Measurements from ENCODE around the gene SAG.

The SAG gene

DNA sequence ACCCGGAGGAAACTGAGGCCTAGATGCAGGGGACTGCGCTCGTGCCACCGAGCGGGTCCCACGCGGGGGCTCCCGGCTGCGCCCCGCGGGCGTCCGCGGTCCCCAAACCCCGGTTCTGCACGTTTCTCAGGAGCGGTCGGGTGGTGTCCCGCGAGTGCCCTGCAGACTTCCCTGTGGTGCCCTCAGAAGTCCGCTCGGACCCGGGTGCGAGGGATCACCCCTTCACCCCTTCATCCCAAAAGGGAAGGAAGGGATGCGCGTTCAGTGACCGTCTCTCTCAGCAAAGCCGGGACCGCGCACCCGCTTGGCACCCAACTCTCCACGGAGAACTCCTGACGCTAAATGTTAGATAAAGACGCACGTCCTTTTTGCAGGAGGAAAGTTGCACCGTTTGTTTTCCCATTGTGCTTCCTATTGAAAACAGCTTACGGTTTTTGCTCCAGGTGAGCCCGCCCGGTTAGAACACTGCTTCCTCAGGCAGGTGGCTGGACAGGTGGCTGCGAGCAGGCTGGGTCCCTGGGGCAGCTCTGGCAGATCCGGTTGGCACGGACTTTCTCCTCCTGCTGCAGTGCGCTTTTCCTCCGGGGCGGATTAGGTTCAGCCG is 47.5 kb downstream of the SAG start:
- TF ChIP-seq, protein P1, sequence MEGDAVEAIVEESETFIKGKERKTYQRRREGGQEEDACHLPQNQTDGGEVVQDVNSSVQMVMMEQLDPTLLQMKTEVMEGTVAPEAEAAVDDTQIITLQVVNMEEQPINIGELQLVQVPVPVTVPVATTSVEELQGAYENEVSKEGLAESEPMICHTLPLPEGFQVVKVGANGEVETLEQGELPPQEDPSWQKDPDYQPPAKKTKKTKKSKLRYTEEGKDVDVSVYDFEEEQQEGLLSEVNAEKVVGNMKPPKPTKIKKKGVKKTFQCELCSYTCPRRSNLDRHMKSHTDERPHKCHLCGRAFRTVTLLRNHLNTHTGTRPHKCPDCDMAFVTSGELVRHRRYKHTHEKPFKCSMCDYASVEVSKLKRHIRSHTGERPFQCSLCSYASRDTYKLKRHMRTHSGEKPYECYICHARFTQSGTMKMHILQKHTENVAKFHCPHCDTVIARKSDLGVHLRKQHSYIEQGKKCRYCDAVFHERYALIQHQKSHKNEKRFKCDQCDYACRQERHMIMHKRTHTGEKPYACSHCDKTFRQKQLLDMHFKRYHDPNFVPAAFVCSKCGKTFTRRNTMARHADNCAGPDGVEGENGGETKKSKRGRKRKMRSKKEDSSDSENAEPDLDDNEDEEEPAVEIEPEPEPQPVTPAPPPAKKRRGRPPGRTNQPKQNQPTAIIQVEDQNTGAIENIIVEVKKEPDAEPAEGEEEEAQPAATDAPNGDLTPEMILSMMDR (IDR thresholded peaks at IDR 0.05), result no peak
- Histone ChIP-seq H3K27me3 (no peaks in the 10 kb centered on the region), H3K36me3 (no peaks in the 10 kb centered on the region), H3K27ac (peak overlapping the region in 1 of 2 donors; percentile 39), H3K9me3 (no peaks in the 10 kb centered on the region), H3K4me1 (peaks cover 0 to 42% (median 25%) of the 10 kb centered on the region in 4 donors), H3K4me3 (peak overlapping the region; percentile 72 to 91)
- peak in 1 of 2 donors; percentile 65 for DNase-seq
- intact Hi-C loops (cut with DNase I; ENCODE audit: low total_unique reads), result loop anchor here (5.0 kb wide), 1 partner anchor 87 kb away; no protein-coding TSS in a partner anchor

DNA sequence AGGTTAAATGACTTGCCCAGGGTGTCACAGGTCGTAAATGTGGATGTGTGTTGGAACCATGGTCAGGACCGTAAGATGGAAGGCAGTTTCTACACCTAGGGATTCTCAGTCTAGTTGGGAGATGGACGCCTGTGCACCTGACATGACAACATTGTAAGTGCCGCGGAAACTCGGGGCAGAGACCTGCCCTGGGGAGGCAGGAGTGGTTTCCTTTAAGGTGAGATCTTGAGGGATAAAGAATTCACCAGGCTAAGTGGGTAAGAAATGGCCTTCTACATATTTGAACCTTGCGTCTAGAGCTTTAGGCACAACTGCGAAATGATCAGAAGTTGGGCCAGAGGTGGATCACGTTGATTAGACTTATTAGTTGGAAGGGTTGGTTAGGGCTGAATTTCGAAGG is 48.3 kb downstream of the SAG start:
- DNase-seq, result no peak
- H3K27ac ChIP-seq, result no peak overlapping the region

DNA sequence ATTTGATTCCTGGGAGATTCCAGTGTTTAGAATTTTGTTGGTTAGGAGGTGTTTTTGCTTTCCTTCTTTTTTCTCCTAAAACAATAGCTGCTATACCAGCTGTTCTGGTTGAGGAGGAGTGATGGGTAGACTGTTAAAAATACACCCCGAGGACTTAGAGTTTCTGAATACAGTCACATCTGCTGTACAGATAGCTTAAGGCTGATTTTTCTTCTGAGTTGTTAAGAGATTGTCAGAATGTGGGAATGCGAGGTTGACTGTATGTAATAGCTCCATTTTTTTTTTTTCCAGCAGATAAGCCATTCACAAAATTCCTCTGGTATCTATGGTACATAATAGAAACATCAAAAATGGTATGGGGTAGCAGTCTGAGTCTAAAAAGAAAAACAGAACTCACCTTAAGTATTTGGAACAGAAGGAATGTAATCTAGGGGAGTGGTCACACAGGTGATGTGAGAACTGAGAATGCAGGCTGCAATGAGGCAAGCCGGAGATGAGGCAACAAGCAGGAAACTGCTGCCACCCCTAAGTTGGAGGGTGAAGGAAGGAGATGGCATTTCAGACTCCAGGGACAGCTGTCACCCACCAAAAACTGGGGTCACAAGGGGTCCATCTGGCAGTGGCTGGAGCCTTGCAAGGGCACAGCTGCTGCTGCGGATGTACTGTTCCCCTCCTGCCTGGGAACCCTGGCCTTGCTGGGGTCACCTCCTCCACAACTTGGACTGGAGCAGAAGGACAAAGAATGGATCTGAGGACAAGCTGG is 49.1 kb downstream of the SAG start:
- DNase-seq, result no peak
- Histone ChIP-seq H3K27me3 (no peaks in the 10 kb centered on the region), H3K36me3 (no peaks in the 10 kb centered on the region), H3K4me1 (peaks cover 0 to 36% (median 23%) of the 10 kb centered on the region in 4 donors), H3K27ac (no peak overlapping the region), H3K9me3 (no peaks in the 10 kb centered on the region), H3K4me3 (no peak overlapping the region)
- TF ChIP-seq, protein P1 (IDR thresholded peaks at IDR 0.05), result no peak
- intact Hi-C loops (cut with DNase I; ENCODE audit: low total_unique reads), result no loop called here

More for the DNA sequence above, 48.3 kb downstream of the SAG start:
- H3K36me3 ChIP-seq, result no peaks in the 10 kb centered on the region
- peak overlapping the region in 1 of 2 donors; percentile 72 for H3K4me3 ChIP-seq
- H3K9me3 ChIP-seq, result no peaks in the 10 kb centered on the region
- TF ChIP-seq, protein P1 (IDR thresholded peaks at IDR 0.05), result no peak
- H3K4me1 ChIP-seq, result peaks cover 0 to 38% (median 24%) of the 10 kb centered on the region in 4 donors
- intact Hi-C loops (cut with DNase I; ENCODE audit: low total_unique reads), result no loop called here
- H3K27me3 ChIP-seq, result no peaks in the 10 kb centered on the region

DNA sequence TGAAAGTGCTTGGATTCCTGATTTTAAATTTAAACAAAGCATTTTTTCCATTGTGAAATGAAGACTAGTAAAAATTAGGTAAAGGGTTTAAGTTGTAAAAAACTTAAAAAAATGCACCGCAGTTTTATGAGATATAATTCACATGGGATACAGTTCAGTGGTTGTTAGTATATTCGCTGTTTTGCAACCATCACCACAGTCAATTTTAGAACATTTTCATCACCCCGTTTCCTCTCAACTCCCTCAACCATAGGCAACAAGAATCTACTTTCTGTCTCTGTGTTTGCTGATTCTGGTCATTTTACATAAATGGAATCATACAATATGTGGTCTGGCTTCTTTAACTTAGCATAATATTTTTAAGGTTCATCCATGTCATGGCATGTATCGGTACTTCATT is 50.7 kb downstream of the SAG start:
- intact Hi-C loops (cut with DNase I; ENCODE audit: low total_unique reads), result no loop called here
- DNase-seq, result no peak
- Histone ChIP-seq H3K36me3 (no peaks in the 10 kb centered on the region), H3K27me3 (no peaks in the 10 kb centered on the region), H3K27ac (no peak overlapping the region), H3K9me3 (no peaks in the 10 kb centered on the region), H3K4me3 (no peak overlapping the region), H3K4me1 (peaks cover 0 to 35% (median 21%) of the 10 kb centered on the region in 4 donors)
- TF ChIP-seq, protein P1 (IDR thresholded peaks at IDR 0.05), result no peak

DNA sequence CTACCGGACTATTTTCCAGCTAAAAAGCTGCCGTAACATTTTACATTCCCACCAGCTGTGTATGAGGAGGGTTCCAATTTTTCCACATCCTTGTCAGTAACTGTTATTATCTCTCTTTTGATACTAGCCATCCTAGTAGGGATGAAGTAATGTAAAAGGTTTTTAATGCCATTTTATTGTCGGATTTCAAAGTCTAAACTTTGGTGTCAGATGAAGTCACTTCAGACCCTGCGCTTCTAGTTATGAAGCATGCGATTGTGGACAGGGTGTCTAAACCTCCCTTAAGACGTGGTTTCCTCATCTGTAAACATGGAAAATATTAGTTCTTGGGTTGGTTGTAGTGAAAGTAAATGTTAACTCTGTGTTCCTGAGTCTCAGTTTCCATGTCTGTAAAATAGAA is 51.3 kb downstream of the SAG start:
- TF ChIP-seq, protein P1 (IDR thresholded peaks at IDR 0.05), result no peak
- H3K27ac ChIP-seq, result no peak overlapping the region
- H3K9me3 ChIP-seq, result peaks cover 0 to 5% (median 0%) of the 10 kb centered on the region in 3 donors
- H3K4me3 ChIP-seq, result no peak overlapping the region
- peaks cover 0 to 5% (median 0%) of the 10 kb centered on the region in 3 donors for H3K36me3 ChIP-seq
- peaks cover 0 to 29% (median 16%) of the 10 kb centered on the region in 4 donors for H3K4me1 ChIP-seq
- no peaks in the 10 kb centered on the region for H3K27me3 ChIP-seq
- intact Hi-C loops (cut with DNase I; ENCODE audit: low total_unique reads), result no loop called here
- no peak for DNase-seq

All from tibial artery (tissue), 4 donors.